ENCODE results near the gene METTL25B. TPM values are rescaled to one million over a fixed set of nuclear protein-coding genes. Genes with fewer than 3 reads are reported as not detected.
A peak's percentile ranks its signal among the peaks of the same experiment; 100 is the strongest.

The METTL25B gene
- total RNA-seq, 1 experiment from 2014 or later, result 46.0 TPM

GRCh38 chr1:156691665-156692440 is 36.4 kb upstream of the METTL25B start:
- DNase-seq (ENCODE audit: unreplicated experiment), result peak; percentile 69
- peaks cover 26% of the 10 kb centered on the region for H3K4me1 Mint-ChIP-seq (ENCODE audit: insufficient read depth, unreplicated experiment)
- ChIA-PET POLR2A (interaction anchor here (0.6 to 9.7 kb wide), 7 partner anchors 9 to 193 kb away, joined by 3 to 187 read pairs (median 7); partner anchors contain the start of genes CRABP2, ISG20L2 and METTL25B), CTCF (interaction anchor here (0.5 to 47.2 kb wide), 12 partner anchors 14 to 198 kb away, joined by 3 to 2415 read pairs (median 26); partner anchors contain the start of genes CRABP2, INSRR, ISG20L2 and METTL25B)
- H3K27me3 Mint-ChIP-seq (ENCODE audit: insufficient read depth, unreplicated experiment), result peaks cover 44% of the 10 kb centered on the region
- no peak overlapping the region for H3K4me3 Mint-ChIP-seq (ENCODE audit: unreplicated experiment)
- H3K36me3 Mint-ChIP-seq (ENCODE audit: insufficient read depth, unreplicated experiment), result no peaks in the 10 kb centered on the region
- intact Hi-C loops (cut with micrococcal nuclease), result no loop called here
- no peak for TF ChIP-seq CTCF (IDR thresholded peaks at IDR 0.05; ENCODE audit: unreplicated experiment)
- no peaks in the 10 kb centered on the region for H3K9me3 Mint-ChIP-seq (ENCODE audit: unreplicated experiment)
- H3K27ac Mint-ChIP-seq (ENCODE audit: low read depth, unreplicated experiment), result no peak overlapping the region
- no TSS peak for BruUV-seq (replicated peaks)

- H3K9me3 Mint-ChIP-seq (ENCODE audit: unreplicated experiment), result no peaks in the 10 kb centered on the region
- no peaks in the 10 kb centered on the region for H3K36me3 Mint-ChIP-seq (ENCODE audit: insufficient read depth, unreplicated experiment)
- POLR2A ChIA-PET, result interaction anchor here (0.6 to 9.7 kb wide), 4 partner anchors 8 to 108 kb away, joined by 3 to 187 read pairs (median 34); partner anchors contain the start of genes CRABP2, ISG20L2 and METTL25B
- CTCF ChIA-PET, result interaction anchor here (0.6 to 47.2 kb wide), 7 partner anchors 15 to 167 kb away, joined by 3 to 2415 read pairs (median 43); partner anchors contain the start of genes CRABP2, INSRR, ISG20L2 and METTL25B
- H3K27ac Mint-ChIP-seq (ENCODE audit: low read depth, unreplicated experiment), result no peak overlapping the region
- BruUV-seq (replicated peaks), result no TSS peak
- peaks cover 26% of the 10 kb centered on the region for H3K4me1 Mint-ChIP-seq (ENCODE audit: insufficient read depth, unreplicated experiment)
- intact Hi-C loops (cut with micrococcal nuclease), result no loop called here
- DNase-seq (ENCODE audit: unreplicated experiment), result no peak
- no peak for TF ChIP-seq CTCF (IDR thresholded peaks at IDR 0.05; ENCODE audit: unreplicated experiment)
- H3K27me3 Mint-ChIP-seq (ENCODE audit: insufficient read depth, unreplicated experiment), result peaks cover 51% of the 10 kb centered on the region
- H3K4me3 Mint-ChIP-seq (ENCODE audit: unreplicated experiment), result no peak overlapping the region
Measured at GRCh38 chr1:156692441-156692924, 35.8 kb upstream of the METTL25B start.

GRCh38 chr1:156692925-156693847 is 35.1 kb upstream of the METTL25B start:
- intact Hi-C loops (cut with micrococcal nuclease), result no loop called here
- peak; percentile 55 for DNase-seq (ENCODE audit: unreplicated experiment)
- TF ChIP-seq CTCF (IDR thresholded peaks at IDR 0.05; ENCODE audit: unreplicated experiment), result no peak
- ChIA-PET POLR2A (interaction anchor here (0.6 to 9.7 kb wide), 3 partner anchors 34 to 193 kb away, joined by 3 to 187 read pairs (median 3); partner anchors contain the start of genes ISG20L2 and METTL25B), CTCF (interaction anchor here (0.5 to 47.2 kb wide), 8 partner anchors 2 to 167 kb away, joined by 3 to 2415 read pairs (median 98); partner anchors contain the start of genes CRABP2, ISG20L2, METTL25B and NES)
- H3K27ac Mint-ChIP-seq (ENCODE audit: low read depth, unreplicated experiment), result peak overlapping the region; percentile 50
- peaks cover 26% of the 10 kb centered on the region for H3K4me1 Mint-ChIP-seq (ENCODE audit: insufficient read depth, unreplicated experiment)
- H3K27me3 Mint-ChIP-seq (ENCODE audit: insufficient read depth, unreplicated experiment), result peaks cover 52% of the 10 kb centered on the region
- no peaks in the 10 kb centered on the region for H3K9me3 Mint-ChIP-seq (ENCODE audit: unreplicated experiment)
- H3K36me3 Mint-ChIP-seq (ENCODE audit: insufficient read depth, unreplicated experiment), result no peaks in the 10 kb centered on the region
- BruUV-seq (replicated peaks), result no TSS peak
- H3K4me3 Mint-ChIP-seq (ENCODE audit: unreplicated experiment), result no peak overlapping the region
